H9 (cell line): Measurements from ENCODE around the gene ARID3C. TPM values are rescaled to one million over a fixed set of nuclear protein-coding genes. Genes with fewer than 3 reads are reported as not detected.

Experiments
- DNase-seq: peaks from one replicate; pipeline ENCODE4 v3.0.0-alpha.2; 2017
- H2AFZ ChIP-seq: one replicate; pipeline ENCODE4 v1.6.1; 2013; ENCODE audit warnings: mild to moderate bottlenecking, low read length, control low read depth, moderate library complexity
- H2AK5ac ChIP-seq: 2 replicates; pipeline ENCODE4 v1.6.1; 2013; ENCODE audit warnings: low read length, control low read depth, mixed read lengths; ENCODE audit not compliant: insufficient read length
- H2BK120ac ChIP-seq: one replicate; pipeline ENCODE4 v1.6.1; 2013; ENCODE audit warnings: low read depth, mild to moderate bottlenecking, low read length, control low read depth, inconsistent platforms; ENCODE audit not compliant: poor library complexity, severe bottlenecking
- H2BK12ac ChIP-seq: 2 replicates; pipeline ENCODE4 v1.6.1; 2013; ENCODE audit warnings: low read length, control low read depth, mixed read lengths, low read depth; ENCODE audit not compliant: insufficient read length
- H2BK15ac ChIP-seq: 2 replicates; pipeline ENCODE4 v1.6.1; 2013; ENCODE audit warnings: low read depth, low read length, control low read depth
- H2BK20ac ChIP-seq: one replicate; pipeline ENCODE4 v1.6.1; 2013; ENCODE audit warnings: low read depth, mild to moderate bottlenecking, low read length, control low read depth, inconsistent platforms; ENCODE audit not compliant: poor library complexity, severe bottlenecking
- H2BK5ac ChIP-seq: 2 replicates; pipeline ENCODE4 v1.6.1; 2013; ENCODE audit warnings: low read length, control low read depth, mixed read lengths; ENCODE audit not compliant: insufficient read length
- H3K14ac ChIP-seq: 2 replicates; pipeline ENCODE4 v1.6.1; 2013; ENCODE audit warnings: low read length, control low read depth; ENCODE audit not compliant: insufficient read depth
- H3K18ac ChIP-seq: 2 replicates; pipeline ENCODE4 v1.6.1; 2013; ENCODE audit warnings: low read depth, mild to moderate bottlenecking, mixed read lengths, low read length, control low read depth; ENCODE audit not compliant: insufficient read length
- H3K23ac ChIP-seq: 2 replicates; pipeline ENCODE4 v1.6.1; 2013; ENCODE audit warnings: low read length, control low read depth, mixed read lengths, low read depth; ENCODE audit not compliant: insufficient read length
- H3K23me2 ChIP-seq: 2 replicates; pipeline ENCODE4 v1.6.1; 2013; ENCODE audit warnings: low read depth, mild to moderate bottlenecking, mixed read lengths, low read length, control low read depth; ENCODE audit not compliant: insufficient read length, poor library complexity, severe bottlenecking
- H3K27ac ChIP-seq: 2 replicates; pipeline ENCODE4 v1.5.1; 2013; ENCODE audit warnings: low read length, control low read depth, mixed read lengths, low read depth; ENCODE audit not compliant: insufficient read length
- H3K27me3 ChIP-seq: 2 replicates; pipeline ENCODE4 v1.6.1; 2013; ENCODE audit warnings: low read length, control low read depth, inconsistent platforms; ENCODE audit not compliant: insufficient read depth
- H3K4ac ChIP-seq: 2 replicates; pipeline ENCODE4 v1.6.1; 2013; ENCODE audit warnings: low read depth, mild to moderate bottlenecking, control low read depth, inconsistent platforms, low read length, moderate library complexity
- H3K4me1 ChIP-seq: 2 replicates; pipeline ENCODE4 v1.6.1; 2013; ENCODE audit warnings: low read length, control low read depth, inconsistent platforms; ENCODE audit not compliant: insufficient read depth
- H3K4me2 ChIP-seq: 2 replicates; pipeline ENCODE4 v1.6.1; 2013; ENCODE audit warnings: low read length, control low read depth, mixed read lengths; ENCODE audit not compliant: insufficient read length, insufficient read depth
- H3K56ac ChIP-seq: 2 replicates; pipeline ENCODE4 v1.6.1; 2013; ENCODE audit warnings: low read depth, mild to moderate bottlenecking, mixed read lengths, low read length, control low read depth; ENCODE audit not compliant: insufficient read length
- H3K79me1 ChIP-seq: 2 replicates; pipeline ENCODE4 v1.6.1; 2013; ENCODE audit warnings: low read depth, mild to moderate bottlenecking, moderate library complexity, low read length, control low read depth, inconsistent platforms; ENCODE audit not compliant: insufficient read depth, poor library complexity, severe bottlenecking
- H3K79me2 ChIP-seq: 2 replicates; pipeline ENCODE4 v1.6.1; 2013; ENCODE audit warnings: low read length, control low read depth, inconsistent platforms; ENCODE audit not compliant: insufficient read depth
- H3K9ac ChIP-seq: 2 replicates; pipeline ENCODE4 v1.6.1; 2013; ENCODE audit warnings: low read length, control low read depth, mixed read lengths; ENCODE audit not compliant: insufficient read length; ENCODE audit errors: extremely low read depth
- H3K9me3 ChIP-seq: one replicate; pipeline ENCODE4 v1.6.1; 2013; ENCODE audit warnings: low read depth, low read length, inconsistent platforms; ENCODE audit not compliant: control insufficient read depth
- H3T11ph ChIP-seq: one replicate; pipeline ENCODE4 v1.6.1; 2013; ENCODE audit warnings: mild to moderate bottlenecking, low read length, control low read depth, inconsistent platforms
- H4K20me1 ChIP-seq: one replicate; pipeline ENCODE4 v1.6.1; 2013; ENCODE audit not compliant: control insufficient read depth, insufficient read length, insufficient read depth
- H4K5ac ChIP-seq: 2 replicates; pipeline ENCODE4 v1.6.1; 2013; ENCODE audit warnings: low read depth, mild to moderate bottlenecking, mixed read lengths, low read length, control low read depth; ENCODE audit not compliant: insufficient read length
- H4K8ac ChIP-seq: replicated peaks from 2 replicates; pipeline ENCODE4 v1.6.1; 2013; ENCODE audit warnings: low read length, control low read depth, mixed read lengths, low read depth; ENCODE audit not compliant: insufficient read length
- H4K91ac ChIP-seq: 2 replicates; pipeline ENCODE4 v1.6.1; 2013; ENCODE audit warnings: low read depth, mild to moderate bottlenecking, moderate library complexity, mixed read lengths, low read length, control low read depth; ENCODE audit not compliant: insufficient read length
- H3K27ac Mint-ChIP-seq, 3 experiments: 2 replicates in 2 of 3; 3 replicates in 1 of 3; pipeline ENCODE4 v1.8.0; 2020 to 2021; ENCODE audit warnings: mixed read lengths in 3 of 3, mild to moderate bottlenecking in 1 of 3, moderate library complexity in 1 of 3
- H3K27me3 Mint-ChIP-seq: 2 replicates; pipeline ENCODE4 v1.8.0; 2021; ENCODE audit warnings: low read depth, mild to moderate bottlenecking, moderate library complexity, mixed read lengths
- H3K36me3 Mint-ChIP-seq, 3 experiments: 2 replicates in 2 of 3; 3 replicates in 1 of 3; pipeline ENCODE4 v1.8.0; 2020 to 2021; ENCODE audit warnings: low read depth in 3 of 3, mixed read lengths in 3 of 3; ENCODE audit not compliant: insufficient read depth in 1 of 3
- H3K4me1 Mint-ChIP-seq, 2 experiments: 2 replicates each; pipeline ENCODE4 v1.8.0; 2020; ENCODE audit warnings: mixed read lengths in 2 of 2
- H3K4me3 Mint-ChIP-seq, 2 experiments: 2 replicates in 1 of 2; 3 replicates in 1 of 2; pipeline ENCODE4 v1.8.0; 2020 to 2021; ENCODE audit warnings: mild to moderate bottlenecking in 2 of 2, mixed read lengths in 2 of 2, moderate library complexity in 1 of 2
- H3K9me3 Mint-ChIP-seq, 2 experiments: 2 replicates in 1 of 2; 3 replicates in 1 of 2; pipeline ENCODE4 v1.8.0; 2020; ENCODE audit warnings: mild to moderate bottlenecking in 2 of 2, mixed read lengths in 2 of 2, moderate library complexity in 1 of 2
- CTCF ChIP-seq: fragments of 200-600 bp; sonication (generic); conservative IDR thresholded peaks from 3 replicates; pipeline ENCODE4 v1.8.0; 2021; ENCODE audit warnings: antibody characterized with exemption, mild to moderate bottlenecking
- WGBS: extraction: QIAGEN DNeasy Blood & Tissue Kit; methylation state at CpG from one replicate; pipeline ENCODE4 v1.1.7; 2013; ENCODE audit warnings: missing lambda C conversion rate, low lambda C conversion rate, mixed read lengths; ENCODE audit not compliant: insufficient read length; ENCODE audit errors: extremely low coverage; 5-methylcytosine and 5-hydroxymethylcytosine counted together
- total RNA-seq: library from RNA; stranded (reverse); gene quantifications from 2 replicates; pipeline ENCODE4 v1.2.1, GENCODE V29; 2021

ARID3C gene
- total RNA-seq, 1 experiment from 2014 or later, result not detected

- H3K27me3 Mint-ChIP-seq, result peaks cover 77% of the 10 kb centered on the region
- no peak overlapping the region for H3K9ac ChIP-seq
- H2AFZ ChIP-seq, result no peak overlapping the region
Measured at GRCh38 chr9:34630402-34631154, 1.7 kb upstream of the ARID3C start.

More at GRCh38 chr9:34630402-34631154, 1.7 kb upstream of the ARID3C start:
- Histone ChIP-seq H3K9me3 (no peaks in the 10 kb centered on the region), H3K79me2 (no peaks in the 10 kb centered on the region), H3K14ac (no peak overlapping the region), H4K5ac (no peak overlapping the region), H4K91ac (no peak overlapping the region), H2BK12ac (no peak overlapping the region), H3K79me1 (no peaks in the 10 kb centered on the region), H2AK5ac (no peak overlapping the region), H2BK120ac (no peak overlapping the region), H2BK5ac (no peak overlapping the region), H4K8ac (no peak overlapping the region), H3K27me3 (peaks cover 52% of the 10 kb centered on the region), H3K4me1 (no peaks in the 10 kb centered on the region), H3K23ac (no peak overlapping the region), H2BK20ac (no peak overlapping the region), H3K27ac (no peak overlapping the region), H3K4ac (no peak overlapping the region), H2BK15ac (no peak overlapping the region), H3T11ph (no peak overlapping the region), H3K23me2 (peaks cover 13% of the 10 kb centered on the region), H3K56ac (no peak overlapping the region), H3K18ac (no peak overlapping the region), H3K4me2 (no peak overlapping the region), H4K20me1 (no peaks in the 10 kb centered on the region)
- DNase-seq, result no peak
- Mint-ChIP-seq H3K27ac (no peak overlapping the region; a peak in 1 of 7 replicates), H3K36me3 (peaks cover 2 to 10% (median 5%) of the 10 kb centered on the region in 3 experiments; a peak in 6 of 7 replicates), H3K9me3 (peaks cover 0 to 6% of the 10 kb centered on the region in 2 experiments; a peak in 2 of 5 replicates), H3K4me3 (peak overlapping the region in 1 of 2 experiments; percentile 86; a peak in 3 of 5 replicates), H3K4me1 (peaks cover 18 to 31% of the 10 kb centered on the region in 2 experiments)
- no CpG with 5 or more reads among the region's 5 CpGs for WGBS
- no peak for TF ChIP-seq CTCF
